Measurements from ENCODE around the gene BAHCC1. TPM values are rescaled to one million over a fixed set of nuclear protein-coding genes. Genes with fewer than 3 reads are reported as not detected.

BAHCC1 gene
- total and polyA plus RNA-seq, 9 of the 15 experiments (the other 6 are each of a cell fraction or from before 2014, with no cell fraction given), result 0.14 to 26.9 (median 5.0) TPM

- H2AFZ ChIP-seq (ENCODE audit: low read depth, low read length), result no peak overlapping the region
- H3K79me2 ChIP-seq (ENCODE audit: control insufficient read depth, insufficient read depth, low read length), result peaks cover 21% of the 10 kb centered on the region
- DNase-seq (ENCODE audit: extremely low read depth in 1 of 4, low spot score in 3 of 4) (no peak), ATAC-seq (no peak), FAIRE-seq (no peak)
- TSS peak; percentile 32 for BruUV-seq (replicated peaks)
- in situ Hi-C loops (cut with MboI), result no loop called here
- H3K27ac ChIP-seq (ENCODE audit: extremely low read depth, low read depth, low read length), result peak overlapping the region; percentile 96; the same call in 1 of the 3 replicates
- peaks cover 6% of the 10 kb centered on the region for H3K9me1 ChIP-seq (ENCODE audit: control insufficient read depth, insufficient read depth, low read length)
- ChIA-PET CTCF (ENCODE audit: low intra/inter-chr PET ratio) (no interaction called here), POLR2A (interaction anchor here (0.6 kb wide), 3 partner anchors 22 to 365 kb away, joined by 3 read pairs; no protein-coding TSS in a partner anchor)
- H3K4me3 ChIP-seq, result peak overlapping the region; percentile 36; the same call in 1 of the 2 replicates
- no peaks in the 10 kb centered on the region for H3K9me3 ChIP-seq (replicated peaks; ENCODE audit: control insufficient read depth, insufficient read depth, low read depth, low read length)
- intact Hi-C loops (cut with micrococcal nuclease), result no loop called here
- H3K4me1 ChIP-seq (replicated peaks in 1 of 2; ENCODE audit: control insufficient read depth in 2 of 2, insufficient read depth in 2 of 2, low read length in 2 of 2), result peaks cover 24 to 85% of the 10 kb centered on the region in 2 experiments
- peaks cover 17% of the 10 kb centered on the region for H4K20me1 ChIP-seq (replicated peaks; ENCODE audit: control insufficient read depth, insufficient read depth, low read length)
- peak overlapping the region; percentile 28; the same call in 1 of the 2 replicates for H3K4me2 ChIP-seq (ENCODE audit: insufficient read depth, low read length)
- H3K9ac ChIP-seq (ENCODE audit: insufficient read depth in 1 of 2, low read depth in 2 of 2, low read length in 2 of 2), result peak overlapping the region in 1 of 2 experiments; percentile 78; a peak in 3 of 4 replicates
- no peaks in the 10 kb centered on the region for H3K27me3 ChIP-seq (ENCODE audit: control insufficient read depth in 2 of 2, insufficient read depth in 2 of 2, low read length in 2 of 2)
- WGBS (ENCODE audit: insufficient coverage, low coverage, missing lambda C conversion rate), result 77% methylated on average over 19 of the region's 19 CpGs
- peaks cover 18% of the 10 kb centered on the region for H3K36me3 ChIP-seq (ENCODE audit: control insufficient read depth, insufficient read depth, low read length)
- 0 out of 2 replicates have a peak, but pooled peaks have one; percentile 7 for TF ChIP-seq MTA3 (IDR thresholded peaks at IDR 0.05; ENCODE audit: borderline replicate concordance)
- 0 out of 2 replicates have a peak, but pooled peaks have one; percentile 17 for TF ChIP-seq ARID4B (CRISPR knock-in tag; IDR thresholded peaks at IDR 0.05)
- TF ChIP-seq E2F6 (IDR thresholded peaks at IDR 0.05; ENCODE audit: borderline replicate concordance in 1 of 2, extremely low read depth in 1 of 2, insufficient read depth in 1 of 2, insufficient read length in 1 of 2, low read depth in 1 of 2, low read length in 1 of 2, poor library complexity in 1 of 2, severe bottlenecking in 1 of 2), result no peak
These were observed 120.3 kb downstream of the BAHCC1 start for GRCh38 chr17:81515530-81516041.

Small RNA genes within 50 kb of the gene (microRNA-seq; reads per million reads assigned to microRNA genes)
- gene MIR3186 (ENCODE audit: borderline microRNAs expressed) (not detected), gene MIR4740 (ENCODE audit: borderline microRNAs expressed) (not detected)

Small RNA genes within 50 kb of the gene (small RNA-seq; reads per million reads assigned to genes)
- gene MIR3186 (0.15 reads per million), gene MIR4740 (not detected)

Other genes starting within 250 kb of the BAHCC1 start
Only the 7 nearest of the 11 such genes appear.
- gene CEP131, start 172.5 kb upstream of the BAHCC1 start, total RNA-seq (2014; rRNA removed), result 18.3 and 21.2 TPM in 2 replicates
- gene CEP131, start 172.5 kb upstream of the BAHCC1 start, total RNA-seq (2014; rRNA removed; fragmentation: Illumina TruSeq; extraction: Trizol), result 0.99 and 1.2 TPM in 2 replicates
- 6.3 and 8.8 TPM in 2 replicates for gene CEP131, start 172.5 kb upstream of the BAHCC1 start, total RNA-seq (2015; rRNA removed; fragmentation: Illumina TruSeq; extraction: Trizol)
- gene CEP131, start 172.5 kb upstream of the BAHCC1 start, total RNA-seq (2021), result 14.9 and 16.7 TPM in 2 replicates
- gene CEP131, start 172.5 kb upstream of the BAHCC1 start, polyA plus RNA-seq (2011; rRNA removed), result 2.3 and 4.7 TPM in 2 replicates
- 1.7 and 5.3 TPM in 2 replicates for gene CEP131, start 172.5 kb upstream of the BAHCC1 start, polyA plus RNA-seq (2014; fragmentation: Illumina TruSeq; extraction: Trizol)
- gene CEP131, start 172.5 kb upstream of the BAHCC1 start, polyA plus RNA-seq (2014; fragmentation: Nextera tagmentation; extraction: Ambion mirVana), result under 1 TPM; 0.24 to 0.34 TPM
- 12.4 and 17.1 TPM in 2 replicates for gene CEP131, start 172.5 kb upstream of the BAHCC1 start, polyA plus RNA-seq (2014; rRNA removed)
- 10.0 and 18.0 TPM in 2 replicates for gene TEPSIN, start 156.4 kb upstream of the BAHCC1 start, total RNA-seq (2014; rRNA removed)
- 1.8 and 2.1 TPM in 2 replicates for gene TEPSIN, start 156.4 kb upstream of the BAHCC1 start, total RNA-seq (2014; rRNA removed; fragmentation: Illumina TruSeq; extraction: Trizol)
- gene TEPSIN, start 156.4 kb upstream of the BAHCC1 start, total RNA-seq (2015; rRNA removed; fragmentation: Illumina TruSeq; extraction: Trizol), result 5.1 and 5.7 TPM in 2 replicates
- gene TEPSIN, start 156.4 kb upstream of the BAHCC1 start, total RNA-seq (2021), result 24.8 and 29.8 TPM in 2 replicates
- 6.6 and 9.8 TPM in 2 replicates for gene TEPSIN, start 156.4 kb upstream of the BAHCC1 start, polyA plus RNA-seq (2011; rRNA removed)
- gene TEPSIN, start 156.4 kb upstream of the BAHCC1 start, polyA plus RNA-seq (2014; fragmentation: Illumina TruSeq; extraction: Trizol), result 5.3 and 7.2 TPM in 2 replicates
- under 1 TPM; 0.80 to 0.81 TPM for gene TEPSIN, start 156.4 kb upstream of the BAHCC1 start, polyA plus RNA-seq (2014; fragmentation: Nextera tagmentation; extraction: Ambion mirVana)
- gene TEPSIN, start 156.4 kb upstream of the BAHCC1 start, polyA plus RNA-seq (2014; rRNA removed), result 15.2 and 22.7 TPM in 2 replicates
- gene NDUFAF8, start 156.1 kb upstream of the BAHCC1 start, total RNA-seq (2014; rRNA removed), result 107 and 136 TPM in 2 replicates
- 102 and 107 TPM in 2 replicates for gene NDUFAF8, start 156.1 kb upstream of the BAHCC1 start, total RNA-seq (2014; rRNA removed; fragmentation: Illumina TruSeq; extraction: Trizol)
- gene NDUFAF8, start 156.1 kb upstream of the BAHCC1 start, total RNA-seq (2015; rRNA removed; fragmentation: Illumina TruSeq; extraction: Trizol), result 84.5 and 90.0 TPM in 2 replicates
- gene NDUFAF8, start 156.1 kb upstream of the BAHCC1 start, total RNA-seq (2021), result 83.7 and 87.1 TPM in 2 replicates
- gene NDUFAF8, start 156.1 kb upstream of the BAHCC1 start, polyA plus RNA-seq (2011; rRNA removed), result 88.8 and 116 TPM in 2 replicates
- gene NDUFAF8, start 156.1 kb upstream of the BAHCC1 start, polyA plus RNA-seq (2014; fragmentation: Illumina TruSeq; extraction: Trizol), result 33.5 and 44.1 TPM in 2 replicates
- 10 to 100 TPM; 13.5 to 17.4 TPM for gene NDUFAF8, start 156.1 kb upstream of the BAHCC1 start, polyA plus RNA-seq (2014; fragmentation: Nextera tagmentation; extraction: Ambion mirVana)
- gene NDUFAF8, start 156.1 kb upstream of the BAHCC1 start, polyA plus RNA-seq (2014; rRNA removed), result 138 and 144 TPM in 2 replicates
- 35.6 and 35.8 TPM in 2 replicates for gene SLC38A10, start 100.2 kb upstream of the BAHCC1 start, total RNA-seq (2014; rRNA removed)
- gene SLC38A10, start 100.2 kb upstream of the BAHCC1 start, total RNA-seq (2014; rRNA removed; fragmentation: Illumina TruSeq; extraction: Trizol), result 4.3 and 5.2 TPM in 2 replicates
- 15.5 and 16.1 TPM in 2 replicates for gene SLC38A10, start 100.2 kb upstream of the BAHCC1 start, total RNA-seq (2015; rRNA removed; fragmentation: Illumina TruSeq; extraction: Trizol)
- gene SLC38A10, start 100.2 kb upstream of the BAHCC1 start, total RNA-seq (2021), result 52.8 and 54.2 TPM in 2 replicates
- 13.1 and 18.0 TPM in 2 replicates for gene SLC38A10, start 100.2 kb upstream of the BAHCC1 start, polyA plus RNA-seq (2011; rRNA removed)
- gene SLC38A10, start 100.2 kb upstream of the BAHCC1 start, polyA plus RNA-seq (2014; fragmentation: Illumina TruSeq; extraction: Trizol), result 13.8 and 24.0 TPM in 2 replicates
- gene SLC38A10, start 100.2 kb upstream of the BAHCC1 start, polyA plus RNA-seq (2014; fragmentation: Nextera tagmentation; extraction: Ambion mirVana), result under 1 TPM; 0.45 to 0.92 TPM
- 31.7 and 32.1 TPM in 2 replicates for gene SLC38A10, start 100.2 kb upstream of the BAHCC1 start, polyA plus RNA-seq (2014; rRNA removed)
- gene ACTG1, start 117.3 kb downstream of the BAHCC1 start, total RNA-seq (2014; rRNA removed), result 1,572 and 2,328 TPM in 2 replicates
- gene ACTG1, start 117.3 kb downstream of the BAHCC1 start, total RNA-seq (2014; rRNA removed; fragmentation: Illumina TruSeq; extraction: Trizol), result 512 and 566 TPM in 2 replicates
- gene ACTG1, start 117.3 kb downstream of the BAHCC1 start, total RNA-seq (2015; rRNA removed; fragmentation: Illumina TruSeq; extraction: Trizol), result 568 and 574 TPM in 2 replicates
- 1,775 and 1,801 TPM in 2 replicates for gene ACTG1, start 117.3 kb downstream of the BAHCC1 start, total RNA-seq (2021)
- 224 and 602 TPM in 2 replicates for gene ACTG1, start 117.3 kb downstream of the BAHCC1 start, polyA plus RNA-seq (2011; rRNA removed)
- 990 and 2,987 TPM in 2 replicates for gene ACTG1, start 117.3 kb downstream of the BAHCC1 start, polyA plus RNA-seq (2014; fragmentation: Illumina TruSeq; extraction: Trizol)
- gene ACTG1, start 117.3 kb downstream of the BAHCC1 start, polyA plus RNA-seq (2014; fragmentation: Nextera tagmentation; extraction: Ambion mirVana), result 100 to 1,000 TPM; 259 to 386 TPM
- 831 and 1,109 TPM in 2 replicates for gene ACTG1, start 117.3 kb downstream of the BAHCC1 start, polyA plus RNA-seq (2014; rRNA removed)
- not detected in 2 replicates for gene FSCN2, start 132.9 kb downstream of the BAHCC1 start, total RNA-seq (2014; rRNA removed)
- not detected in 2 replicates for gene FSCN2, start 132.9 kb downstream of the BAHCC1 start, total RNA-seq (2014; rRNA removed; fragmentation: Illumina TruSeq; extraction: Trizol)
- not detected in 2 replicates for gene FSCN2, start 132.9 kb downstream of the BAHCC1 start, total RNA-seq (2015; rRNA removed; fragmentation: Illumina TruSeq; extraction: Trizol)
- not detected in 2 replicates for gene FSCN2, start 132.9 kb downstream of the BAHCC1 start, total RNA-seq (2021)
- not detected in 2 replicates for gene FSCN2, start 132.9 kb downstream of the BAHCC1 start, polyA plus RNA-seq (2011; rRNA removed)
- gene FSCN2, start 132.9 kb downstream of the BAHCC1 start, polyA plus RNA-seq (2014; fragmentation: Illumina TruSeq; extraction: Trizol), result not detected in 2 replicates
- gene FSCN2, start 132.9 kb downstream of the BAHCC1 start, polyA plus RNA-seq (2014; fragmentation: Nextera tagmentation; extraction: Ambion mirVana), result not detected
- gene FSCN2, start 132.9 kb downstream of the BAHCC1 start, polyA plus RNA-seq (2014; rRNA removed), result 0.08 TPM in 1 of 2 replicates, not detected in the other
- 33.2 and 39.0 TPM in 2 replicates for gene FAAP100, start 156.9 kb downstream of the BAHCC1 start, total RNA-seq (2014; rRNA removed)
- 3.9 and 8.6 TPM in 2 replicates for gene FAAP100, start 156.9 kb downstream of the BAHCC1 start, total RNA-seq (2014; rRNA removed; fragmentation: Illumina TruSeq; extraction: Trizol)
- 18.9 and 20.9 TPM in 2 replicates for gene FAAP100, start 156.9 kb downstream of the BAHCC1 start, total RNA-seq (2015; rRNA removed; fragmentation: Illumina TruSeq; extraction: Trizol)
- gene FAAP100, start 156.9 kb downstream of the BAHCC1 start, total RNA-seq (2021), result 51.2 and 52.5 TPM in 2 replicates
- gene FAAP100, start 156.9 kb downstream of the BAHCC1 start, polyA plus RNA-seq (2011; rRNA removed), result 12.6 and 15.2 TPM in 2 replicates
- gene FAAP100, start 156.9 kb downstream of the BAHCC1 start, polyA plus RNA-seq (2014; fragmentation: Illumina TruSeq; extraction: Trizol), result 7.6 and 25.3 TPM in 2 replicates
- gene FAAP100, start 156.9 kb downstream of the BAHCC1 start, polyA plus RNA-seq (2014; fragmentation: Nextera tagmentation; extraction: Ambion mirVana), result under 1 TPM; 0.31 to 0.69 TPM
- 38.6 and 42.4 TPM in 2 replicates for gene FAAP100, start 156.9 kb downstream of the BAHCC1 start, polyA plus RNA-seq (2014; rRNA removed)